ENCODE data around the gene TBC1D19. TPM values are rescaled to one million over a fixed set of nuclear protein-coding genes. Genes with fewer than 3 reads are reported as not detected.
"Not testable (repeated sequence)": the region's sequence is repeated elsewhere in the genome, so short reads cannot be mapped to it uniquely, and the experiment has no call there.

TBC1D19 gene
- total RNA-seq, 1 donor from 2014 or later, result 7.3 TPM

DNA sequence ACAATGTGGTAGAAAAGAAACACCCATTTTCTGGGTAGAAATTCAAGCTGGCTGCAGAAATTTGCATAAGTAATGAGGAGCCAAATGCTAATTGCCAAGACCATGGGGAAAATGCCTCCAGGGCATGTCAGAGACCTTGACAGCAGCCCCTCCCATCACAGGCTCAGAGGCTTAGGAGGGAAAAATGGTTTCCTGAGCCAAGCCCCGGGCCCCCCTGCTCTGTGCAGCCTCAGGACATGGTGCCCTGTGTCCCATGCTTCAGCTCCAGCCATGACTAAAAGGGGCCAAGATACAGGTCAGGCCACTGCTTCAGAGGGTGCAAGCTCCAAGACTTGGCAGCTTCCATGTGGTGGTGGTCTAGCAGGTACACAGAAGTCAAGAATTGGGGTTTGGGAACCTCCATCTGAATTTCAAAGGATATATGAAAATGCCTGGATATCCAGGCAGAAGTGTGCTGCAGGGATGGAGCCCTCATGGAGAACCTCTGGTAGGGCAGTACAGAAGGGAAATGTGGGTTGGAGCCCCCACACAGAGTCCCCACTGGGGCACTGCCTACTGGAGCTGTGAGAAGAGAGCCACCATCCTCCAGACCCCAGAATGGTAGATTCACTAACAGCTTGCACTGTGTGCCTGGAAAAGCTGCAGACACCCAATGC lies 95.3 kb downstream of the TBC1D19 start:
- DNase-seq (ENCODE audit: low read depth in 2 of 2), result not testable (repeated sequence)

DNA sequence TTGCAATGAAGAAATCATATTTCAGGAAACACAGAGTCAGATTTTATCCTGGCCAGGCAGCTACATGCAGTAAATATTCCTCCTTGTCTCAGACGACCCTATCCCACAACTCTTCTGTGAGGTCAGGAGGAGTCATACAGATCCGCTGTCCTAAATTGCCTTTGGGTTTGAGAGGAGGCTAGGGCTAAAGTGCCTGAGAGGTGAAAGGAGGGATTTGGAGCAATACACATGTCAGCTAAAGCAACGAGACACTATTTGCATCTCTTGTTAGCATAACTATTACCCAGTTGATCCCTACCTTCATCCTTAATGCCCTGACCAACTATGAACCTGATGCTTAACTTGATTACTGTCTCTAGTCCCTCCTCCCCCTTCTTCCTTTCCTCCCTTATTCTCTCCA lies 98.6 kb downstream of the TBC1D19 start:
- DNase-seq (ENCODE audit: low read depth in 2 of 2), result no peak

DNA sequence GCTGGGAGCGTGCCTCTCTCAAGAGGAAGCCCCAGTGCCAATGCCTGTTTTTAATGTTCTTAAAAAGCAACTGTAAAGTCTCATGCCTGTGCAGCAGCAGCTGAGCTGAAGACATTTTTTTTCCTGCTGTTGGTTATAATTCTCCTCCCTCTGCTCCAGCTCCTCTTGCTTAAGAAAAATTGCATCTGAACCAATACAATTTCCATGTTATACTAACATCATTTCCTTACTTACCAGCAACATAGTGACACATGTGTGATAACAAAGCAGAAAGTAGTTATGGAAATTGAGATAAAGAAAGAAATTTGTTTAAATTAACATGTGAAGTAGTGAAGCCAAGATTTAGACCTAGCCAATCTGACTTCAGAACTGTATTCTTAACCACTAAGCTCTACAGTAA lies 101.4 kb downstream of the TBC1D19 start:
- DNase-seq (ENCODE audit: low read depth in 2 of 2), result no peak

DNA sequence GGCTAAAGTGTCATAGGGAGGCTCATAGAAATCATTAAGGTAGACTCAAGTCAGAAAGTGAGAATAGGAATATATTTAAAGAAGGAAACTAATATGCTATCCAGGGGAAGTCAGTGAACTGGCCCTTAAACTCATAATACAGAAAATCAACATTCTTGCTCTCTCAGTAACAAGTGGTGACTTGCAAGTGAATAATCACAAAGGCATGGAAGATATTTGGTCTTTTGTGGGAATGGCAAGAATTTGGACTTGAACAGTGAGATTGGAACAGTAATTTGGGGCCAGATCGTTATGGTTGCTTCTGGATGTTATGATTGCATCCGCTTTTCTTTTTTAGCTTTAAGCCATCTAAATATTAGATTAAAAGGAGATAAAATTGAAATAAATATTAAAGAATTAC lies 103.8 kb downstream of the TBC1D19 start:
- no peak for DNase-seq (ENCODE audit: low read depth in 2 of 2)

DNA sequence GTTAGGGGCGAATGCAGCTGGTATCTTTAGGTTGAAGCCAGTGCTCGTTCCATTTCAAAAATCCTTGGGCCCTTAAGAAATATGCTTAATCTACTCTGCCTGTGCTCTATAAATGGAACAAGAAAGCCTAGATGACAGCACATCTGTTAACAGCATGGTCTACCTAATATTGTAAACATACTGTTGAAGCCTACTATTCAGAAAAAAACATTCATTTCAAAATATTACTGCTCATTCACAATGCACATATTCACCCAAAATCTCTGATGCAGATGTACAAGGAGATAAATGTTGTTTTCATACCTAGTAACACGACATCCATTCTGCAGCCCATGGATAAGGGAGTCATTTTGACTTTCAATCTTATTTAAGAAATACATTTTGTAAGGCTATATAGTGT lies 106.6 kb downstream of the TBC1D19 start:
- no peak for DNase-seq (ENCODE audit: low read depth in 2 of 2)

DNA sequence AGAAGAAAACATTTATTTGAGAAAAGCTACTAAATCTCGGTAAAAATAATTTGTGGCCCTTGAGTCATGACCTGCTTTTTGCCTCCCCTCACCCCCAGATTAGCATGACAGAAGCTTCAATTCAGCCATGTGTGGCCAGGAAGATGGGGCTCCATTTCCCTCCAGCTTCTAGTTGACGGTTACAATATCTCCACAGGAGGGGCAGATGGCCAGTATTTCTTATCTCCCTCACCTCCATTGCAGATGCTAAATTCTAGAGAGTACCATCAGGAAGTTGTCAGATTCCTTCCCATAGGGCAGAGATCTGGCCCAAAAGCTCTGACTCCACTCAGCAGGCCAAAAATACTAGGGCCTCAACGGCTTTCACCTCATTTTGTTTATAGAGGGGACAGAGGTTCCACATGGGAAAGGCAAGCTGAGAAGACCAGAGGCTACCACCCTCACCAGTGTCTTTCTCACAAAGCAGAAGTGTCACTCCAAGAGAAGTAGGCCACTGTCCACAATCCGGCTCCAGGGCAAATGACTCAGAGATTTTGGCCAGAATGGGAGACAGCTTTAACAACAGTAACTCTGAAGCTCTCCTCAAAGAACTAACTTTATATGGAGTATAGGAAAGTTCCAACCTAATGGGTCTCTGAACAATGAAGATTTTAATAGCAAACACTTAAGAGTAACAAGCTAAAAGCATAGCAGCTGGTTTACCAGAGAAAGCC lies 108.3 kb downstream of the TBC1D19 start:
- no peak for DNase-seq (ENCODE audit: low read depth in 2 of 2)

DNA sequence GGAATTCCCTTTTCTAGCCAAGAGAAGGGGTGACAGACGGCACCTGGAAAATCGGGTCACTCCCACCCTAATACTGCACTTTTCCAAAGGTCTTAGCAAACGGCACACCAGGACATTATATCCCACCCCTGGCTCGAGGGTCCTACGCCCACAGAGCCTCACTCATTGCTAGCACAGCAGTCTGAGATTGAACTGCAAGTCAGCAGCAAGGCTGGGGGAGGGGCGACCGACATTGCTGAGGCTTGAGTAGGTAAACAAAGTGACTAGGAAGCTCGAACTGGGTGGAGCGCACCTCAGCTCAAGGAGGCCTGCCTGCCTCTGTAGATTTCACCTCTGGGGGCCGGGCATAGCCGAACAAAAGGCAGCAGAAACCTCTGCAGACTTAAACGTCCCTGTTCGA lies 110.2 kb downstream of the TBC1D19 start:
- not testable (repeated sequence) for DNase-seq (ENCODE audit: low read depth in 2 of 2)

DNA sequence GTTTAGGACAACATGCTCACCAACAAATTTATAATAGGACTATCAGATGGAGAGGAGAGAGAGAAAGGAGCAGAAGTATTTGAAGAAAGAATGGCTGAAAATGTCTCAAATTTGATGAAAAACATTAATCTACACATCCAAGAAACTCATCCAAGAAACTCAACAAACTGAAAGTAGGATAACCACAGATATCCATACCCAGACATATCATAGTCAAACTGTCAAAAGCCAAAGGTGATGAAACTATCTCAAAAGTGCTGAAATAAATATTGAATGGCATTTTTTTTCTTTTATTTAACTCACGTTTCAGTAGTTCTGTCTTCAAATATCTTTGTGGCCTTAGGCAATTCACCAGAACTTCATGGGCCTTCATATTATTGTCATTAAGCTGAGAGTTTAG lies 116.2 kb downstream of the TBC1D19 start:
- no peak for DNase-seq (ENCODE audit: low read depth in 2 of 2)

DNA sequence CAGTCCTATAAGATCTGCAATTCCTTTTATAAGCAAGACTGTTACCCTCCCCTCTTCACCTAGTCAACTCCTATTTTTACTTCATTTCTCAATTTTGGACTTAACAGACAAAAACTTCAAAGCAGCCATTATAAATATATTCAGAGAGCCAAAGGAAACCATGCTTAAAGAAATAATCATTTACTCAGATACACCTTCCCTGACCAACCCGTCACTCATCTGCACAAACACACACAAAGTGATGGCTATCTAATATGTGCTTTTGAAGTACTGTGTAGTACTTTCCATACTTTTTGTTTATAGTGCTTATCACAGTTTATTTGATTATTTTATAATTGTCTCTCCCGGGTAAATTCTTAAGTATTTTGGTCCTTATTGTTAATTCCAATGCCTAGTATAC lies 117.2 kb downstream of the TBC1D19 start:
- no peak for DNase-seq (ENCODE audit: low read depth in 2 of 2)

DNA sequence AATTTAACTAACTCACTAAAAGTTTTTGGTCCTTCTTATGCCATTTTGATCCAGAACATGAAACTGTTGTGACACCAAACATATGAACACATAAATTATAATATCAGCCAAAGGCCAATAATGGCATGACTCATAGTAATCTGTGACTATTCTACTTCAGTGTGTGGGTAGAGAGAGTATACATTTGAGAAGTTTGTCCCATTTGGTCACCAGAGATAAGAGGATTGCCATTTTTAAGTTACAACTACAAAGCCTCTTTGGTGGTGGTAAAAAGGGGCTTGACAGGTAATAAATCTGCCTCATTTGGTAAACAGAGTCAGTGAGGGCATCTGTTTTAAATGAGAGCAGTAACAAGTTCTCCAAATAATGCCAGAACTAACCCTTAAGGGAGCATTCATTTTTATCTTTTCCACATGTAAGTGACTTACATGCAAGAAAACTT lies 117.9 kb downstream of the TBC1D19 start:
- DNase-seq (ENCODE audit: low read depth in 2 of 2), result no peak

DNA sequence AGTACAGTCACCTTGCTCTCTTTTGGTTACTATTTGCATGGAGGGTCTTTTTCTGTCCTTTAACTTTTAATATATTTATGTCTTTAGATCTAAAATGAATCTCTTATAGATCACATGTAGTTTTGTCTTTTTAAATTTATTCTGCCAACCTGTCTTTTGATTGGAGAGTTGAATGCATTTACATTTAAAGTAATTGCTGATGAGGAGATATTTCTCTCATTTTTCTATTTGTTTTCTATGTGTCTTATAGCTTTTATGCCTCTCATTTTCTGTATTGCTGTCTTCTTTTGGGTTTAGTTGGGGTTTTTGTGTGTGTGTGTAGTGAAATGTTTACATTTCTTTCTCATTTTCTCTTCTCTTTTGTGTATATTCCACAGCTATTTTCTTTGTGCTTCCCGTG lies 123.5 kb downstream of the TBC1D19 start:
- DNase-seq (ENCODE audit: low read depth in 2 of 2), result no peak

DNA sequence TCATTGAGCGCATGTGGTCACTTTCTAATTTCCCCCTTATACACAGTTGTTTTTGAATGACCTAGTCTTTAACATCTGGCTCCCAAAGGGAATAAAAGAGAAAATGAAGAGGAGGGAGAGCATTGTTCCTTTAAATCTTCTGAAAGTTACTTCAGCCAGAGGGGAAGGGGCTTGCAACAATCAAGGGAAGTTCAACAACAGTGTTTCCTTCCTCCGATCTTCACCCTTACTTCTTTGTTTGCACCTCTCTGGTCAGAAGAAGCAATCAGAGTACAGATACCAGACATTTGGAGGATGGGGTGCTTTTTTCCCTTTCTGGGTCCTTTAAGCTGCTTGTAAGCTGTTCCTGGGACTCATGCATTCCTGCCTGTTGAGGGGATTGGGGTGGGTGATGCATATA lies 125.4 kb downstream of the TBC1D19 start:
- DNase-seq (ENCODE audit: low read depth in 2 of 2), result peak in 1 of 2 donors; percentile 19

DNA sequence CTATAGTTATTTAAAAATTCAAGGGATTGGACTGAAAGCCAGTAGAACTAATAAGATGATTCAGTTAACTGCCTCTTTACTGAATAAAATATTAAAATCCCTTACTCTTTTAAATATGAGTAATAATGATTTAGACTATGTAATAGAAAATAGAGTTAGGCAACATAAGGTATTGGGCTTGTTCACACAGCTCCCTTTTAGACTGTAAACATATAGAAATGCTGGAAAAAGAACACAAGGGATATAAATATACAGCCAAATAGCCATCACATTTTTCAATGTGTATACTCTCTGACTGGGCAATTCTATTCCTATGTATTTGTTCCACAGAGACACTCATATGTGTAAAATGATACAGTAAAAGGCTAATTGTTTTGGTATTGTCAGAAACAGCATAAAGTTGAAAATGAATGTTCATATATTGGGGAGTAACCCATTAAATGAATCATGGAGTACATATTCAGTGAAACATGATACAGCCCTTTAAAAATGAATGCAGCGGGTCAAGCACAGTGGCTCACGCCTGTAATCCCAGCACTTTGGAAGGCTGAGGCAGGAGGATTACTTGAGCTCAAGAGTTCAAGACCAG lies 129.8 kb downstream of the TBC1D19 start:
- no peak for DNase-seq (ENCODE audit: low read depth in 2 of 2)

DNA sequence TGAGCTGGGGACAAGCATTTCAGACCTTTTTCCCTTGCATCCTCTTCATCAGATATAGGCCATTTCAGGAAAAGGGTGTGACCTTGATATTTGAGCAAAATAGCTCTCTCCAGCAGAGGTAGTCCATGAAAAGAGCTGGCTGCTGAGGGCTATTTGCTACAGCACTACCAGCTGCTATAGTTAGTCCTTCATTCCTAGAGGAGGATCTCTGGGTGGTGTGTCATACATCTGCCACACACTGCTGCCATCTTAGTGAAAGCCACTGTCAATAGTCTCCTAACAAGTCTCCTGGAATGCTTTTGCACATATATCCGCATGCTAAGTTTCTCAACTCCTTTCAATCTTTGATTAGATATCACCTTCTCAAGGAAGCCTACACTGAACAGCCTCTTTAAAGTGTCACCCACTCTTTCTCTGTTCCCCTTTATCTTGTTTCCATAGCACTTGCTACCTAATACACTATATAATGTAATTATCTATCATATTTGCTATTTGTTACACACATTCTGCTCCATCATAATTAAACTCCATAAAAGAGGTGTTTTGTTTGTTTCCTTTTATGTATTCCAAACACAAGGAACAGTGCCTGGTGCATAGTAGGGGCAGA lies 131.9 kb downstream of the TBC1D19 start:
- DNase-seq (ENCODE audit: low read depth in 2 of 2), result no peak

DNA sequence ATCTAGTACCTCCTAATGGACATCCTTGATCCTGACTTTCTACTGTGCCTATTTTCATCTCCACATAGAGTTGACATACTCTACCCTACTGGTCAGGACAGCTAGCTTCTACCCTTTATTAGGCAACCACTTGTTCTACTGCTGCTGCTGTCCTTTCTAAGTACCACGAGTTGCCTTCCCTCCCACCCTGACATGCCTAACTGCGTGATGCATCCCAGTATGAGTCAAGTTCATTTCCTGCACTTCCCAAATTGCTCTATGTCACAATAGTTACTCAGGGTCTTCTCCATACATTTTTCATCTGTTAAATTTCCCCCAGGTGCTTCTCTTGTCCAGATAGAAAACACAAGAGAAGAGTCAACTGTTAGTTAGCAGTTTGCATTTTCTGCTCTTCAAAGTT lies 133.4 kb downstream of the TBC1D19 start:
- DNase-seq (ENCODE audit: low read depth in 2 of 2), result peak; percentile 28 to 65

DNA sequence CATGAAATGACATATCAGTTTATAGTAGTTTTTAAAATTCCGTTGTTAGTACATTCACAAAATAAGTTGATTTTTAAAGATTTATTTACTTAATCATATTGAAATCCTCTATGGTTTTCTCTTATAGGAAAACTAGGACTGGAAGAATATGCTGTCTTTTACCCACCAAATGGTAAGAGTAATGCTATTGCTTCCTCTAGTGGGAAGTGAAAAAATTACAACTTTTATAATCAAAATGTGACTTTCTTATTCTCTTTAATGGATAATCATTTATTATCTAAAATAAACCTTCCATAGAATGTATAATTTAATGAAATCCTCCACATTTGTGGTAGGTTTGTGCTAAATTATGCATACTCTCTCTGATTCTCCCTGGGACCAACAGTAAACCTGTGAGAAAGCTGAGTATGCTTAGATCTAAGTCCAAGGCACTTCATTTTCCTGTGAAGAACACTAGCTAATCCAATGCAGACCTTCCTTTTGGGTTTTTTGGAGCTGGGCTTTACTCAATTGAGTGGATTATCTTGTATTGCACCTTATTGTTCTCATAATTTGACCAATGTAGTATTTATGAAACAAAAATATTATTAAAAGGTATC lies 136.2 kb downstream of the TBC1D19 start:
- DNase-seq (ENCODE audit: low read depth in 2 of 2), result peak; percentile 36 to 51

DNA sequence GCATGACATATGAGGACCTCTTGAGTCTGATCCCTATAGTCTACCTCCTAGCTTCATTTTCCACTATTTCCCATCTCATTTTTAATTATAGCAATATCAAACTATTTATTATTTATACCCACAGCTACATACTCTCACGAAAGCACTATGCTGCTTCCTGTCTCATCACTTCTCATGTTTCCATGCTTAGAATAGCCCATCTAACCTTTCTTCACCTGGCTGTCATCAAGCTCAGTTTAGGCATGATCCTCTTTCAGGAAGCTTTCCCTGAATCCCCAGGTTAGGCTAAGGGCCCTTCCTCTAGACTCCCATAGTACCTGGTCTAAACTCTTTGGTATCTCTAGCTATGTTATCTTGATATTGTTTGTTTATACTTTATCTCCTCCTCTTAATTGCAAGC lies 137.8 kb downstream of the TBC1D19 start:
- no peak for DNase-seq (ENCODE audit: low read depth in 2 of 2)

DNA sequence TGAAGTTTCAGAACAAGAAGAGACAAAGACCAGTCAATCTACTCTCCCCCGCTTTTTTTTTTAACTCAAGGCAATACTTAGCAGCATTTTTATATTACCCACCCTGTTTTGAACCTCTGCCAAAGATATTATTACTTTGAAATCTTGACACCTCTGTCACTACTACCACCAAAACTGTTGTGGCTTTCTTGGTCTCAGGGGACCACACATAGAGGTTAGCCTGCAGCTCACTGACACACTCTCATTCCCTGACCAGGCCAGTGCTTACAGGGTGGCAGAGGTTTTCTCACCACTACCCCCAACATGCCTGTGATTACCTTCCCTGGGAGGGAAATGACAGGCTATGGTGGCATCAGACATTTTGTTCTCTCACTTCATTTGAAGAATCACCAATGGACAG lies 139.3 kb downstream of the TBC1D19 start:
- DNase-seq (ENCODE audit: low read depth in 2 of 2), result no peak

DNA sequence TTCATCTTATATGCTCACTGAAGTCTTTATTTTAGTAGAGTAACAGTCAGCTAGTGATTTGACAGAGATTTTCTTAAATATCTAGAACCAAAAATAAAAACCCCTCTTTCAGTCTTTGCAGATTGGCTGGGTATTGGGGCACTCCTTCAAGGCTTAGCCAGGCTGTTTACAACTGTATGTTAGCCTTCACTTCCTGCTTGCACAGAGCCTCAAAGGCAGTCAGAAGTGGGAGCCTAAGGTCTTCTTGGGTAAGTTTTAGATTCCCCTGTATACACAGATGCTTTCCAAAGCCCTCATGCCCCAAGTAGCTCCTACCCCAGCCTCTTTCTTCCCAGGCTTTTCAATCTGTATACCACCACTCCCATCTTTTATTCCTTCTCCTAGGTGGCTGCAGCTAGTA lies 140.7 kb downstream of the TBC1D19 start:
- DNase-seq (ENCODE audit: low read depth in 2 of 2), result no peak

DNA sequence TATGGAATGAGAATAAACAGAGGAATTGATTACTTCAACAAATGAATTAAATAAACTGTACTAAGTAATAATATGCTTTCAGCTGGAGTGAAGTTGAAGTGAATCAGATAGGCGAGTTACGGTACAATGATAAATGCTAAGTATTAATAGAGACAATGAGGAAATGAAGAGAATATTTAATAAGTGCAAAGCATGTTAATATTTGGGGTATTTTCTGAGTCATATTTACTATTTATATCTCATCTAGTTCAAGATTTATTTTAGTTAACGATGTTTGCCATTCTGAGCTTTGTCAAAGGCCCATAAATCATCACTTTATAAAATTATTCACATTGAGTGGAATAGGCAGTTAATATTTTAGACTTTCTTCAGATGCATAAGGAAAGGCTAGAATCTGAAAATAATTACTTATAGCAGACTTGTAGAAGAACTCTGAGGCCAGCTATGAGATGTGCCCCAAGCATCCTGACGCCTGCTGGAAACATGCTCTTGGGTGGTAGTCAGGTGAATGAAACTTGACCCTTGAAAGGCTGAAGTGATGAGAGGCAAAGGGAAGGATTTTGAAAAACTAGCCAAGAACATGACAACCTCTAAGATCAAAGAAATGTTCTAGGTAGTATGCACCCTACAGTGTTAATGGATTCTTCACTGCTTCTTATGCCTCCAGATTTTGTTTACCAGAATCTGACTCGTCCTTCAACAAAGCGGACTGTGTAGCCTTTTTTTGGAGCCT lies 142.9 kb downstream of the TBC1D19 start:
- DNase-seq (ENCODE audit: low read depth in 2 of 2), result no peak

DNA sequence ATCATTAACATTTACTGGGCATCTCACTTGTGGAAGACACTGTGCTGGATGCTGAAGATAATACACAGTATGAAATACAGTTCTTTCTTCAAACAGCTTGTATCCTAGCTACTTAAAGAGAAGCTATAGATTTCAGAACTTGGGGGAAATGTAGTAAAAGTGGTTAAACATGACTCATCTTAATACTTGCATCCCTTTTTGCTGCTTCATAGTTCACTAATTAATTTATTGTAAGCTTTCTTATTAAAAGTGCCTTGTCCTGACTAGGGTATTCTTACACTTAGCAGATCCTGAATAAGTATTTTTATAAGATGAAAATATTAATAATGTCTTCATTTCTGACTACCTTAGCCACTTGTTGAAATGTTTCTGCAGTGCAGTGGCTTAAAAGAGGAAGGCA lies 144.0 kb downstream of the TBC1D19 start:
- no peak for DNase-seq (ENCODE audit: low read depth in 2 of 2)
